Neural cell (in vitro differentiated cells): ENCODE measurements around the gene ZNF292. TPM values are rescaled to one million over a fixed set of nuclear protein-coding genes. Genes with fewer than 3 reads are reported as not detected.

Source experiments
- H2AFZ ChIP-seq: fragments of 200-600, 300-800 bp; sonication (generic), shearing (Covaris generic); 2 replicates; pipeline ENCODE4 v1.6.0; 2014; ENCODE audit warnings: low read depth, mild to moderate bottlenecking, antibody characterized with exemption, low read length, moderate library complexity
- H3F3A ChIP-seq: fragments of 200-600 bp; shearing (Covaris generic); 2 replicates; pipeline ENCODE4 v1.6.1; 2016; ENCODE audit warnings: mild to moderate bottlenecking, moderate library complexity, mixed read lengths, antibody characterized with exemption, low read length; ENCODE audit not compliant: insufficient read depth, poor library complexity, severe bottlenecking
- H3K27ac ChIP-seq: fragments of 200-600, 300-800 bp; sonication (generic), shearing (Covaris generic); 2 replicates; pipeline ENCODE4 v1.5.1; 2014; ENCODE audit warnings: mild to moderate bottlenecking, low read length, moderate library complexity
- H3K27me3 ChIP-seq: fragments of 300-800, 200-600 bp; sonication (generic), shearing (Covaris generic); 2 replicates; pipeline ENCODE4 v1.6.0; 2014; ENCODE audit warnings: mild to moderate bottlenecking, low read depth, low read length, moderate library complexity; ENCODE audit not compliant: insufficient read depth
- H3K36me3 ChIP-seq: fragments of 300-800, 200-600 bp; sonication (generic), shearing (Covaris generic); 2 replicates; pipeline ENCODE4 v1.5.1; 2014; ENCODE audit warnings: mild to moderate bottlenecking, antibody characterized with exemption, low read length, moderate library complexity; ENCODE audit not compliant: insufficient read depth
- H3K4me2 ChIP-seq: fragments of 300-800, 200-600 bp; sonication (generic), shearing (Covaris generic); 2 replicates; pipeline ENCODE4 v1.6.0; 2014; ENCODE audit warnings: mild to moderate bottlenecking, low read length
- H3K4me3 ChIP-seq: fragments of 300-800, 200-600 bp; sonication (generic), shearing (Covaris generic); 2 replicates; pipeline ENCODE4 v1.5.1; 2014; ENCODE audit warnings: mild to moderate bottlenecking, low read length, moderate library complexity
- H3K79me2 ChIP-seq: fragments of 200-600 bp; shearing (Covaris generic); replicated peaks from 2 replicates; pipeline ENCODE4 v1.6.0; 2014; ENCODE audit warnings: mild to moderate bottlenecking, low read length, moderate library complexity; ENCODE audit not compliant: insufficient read depth
- H3K9ac ChIP-seq: fragments of 300-800, 200-600 bp; sonication (generic), shearing (Covaris generic); 2 replicates; pipeline ENCODE4 v1.6.1; 2016; ENCODE audit warnings: mild to moderate bottlenecking, low read length, mixed read lengths
- H3K9me2 ChIP-seq: fragments of 200-600 bp; shearing (Covaris generic); 2 replicates; pipeline ENCODE4 v1.6.1; 2016; ENCODE audit warnings: mild to moderate bottlenecking, low read length, mixed read lengths; ENCODE audit not compliant: insufficient read depth
- H3K9me3 ChIP-seq: fragments of 200-600, 300-800 bp; sonication (generic), shearing (Covaris generic); 2 replicates; pipeline ENCODE4 v1.6.1; 2016; ENCODE audit warnings: mild to moderate bottlenecking, mixed run types, low read length, moderate library complexity, mixed read lengths
- H4K20me1 ChIP-seq: fragments of 200-600 bp; shearing (Covaris generic); 2 replicates; pipeline ENCODE4 v1.6.1; 2016; ENCODE audit warnings: mild to moderate bottlenecking, mixed run types; ENCODE audit not compliant: insufficient read depth
- CTCF ChIP-seq: fragments of 450-650 bp; IDR thresholded peaks from 2 replicates; pipeline ENCODE4 v1.5.1; 2014; ENCODE audit warnings: antibody characterized with exemption, mild to moderate bottlenecking, moderate library complexity; ENCODE audit not compliant: poor library complexity, severe bottlenecking
- EP300 ChIP-seq: fragments of 450-650 bp; conservative IDR thresholded peaks from 2 replicates; pipeline ENCODE4 v1.6.1; 2014; ENCODE audit warnings: antibody characterized with exemption, mild to moderate bottlenecking, moderate library complexity; ENCODE audit not compliant: poor library complexity, severe bottlenecking
- EZH2 ChIP-seq: fragments of 200-600, 300-800 bp; shearing (Covaris generic), sonication (generic); IDR thresholded peaks from 2 replicates; pipeline ENCODE4 v1.6.1; 2014; ENCODE audit warnings: antibody characterized with exemption, low read length, borderline replicate concordance, mild to moderate bottlenecking; ENCODE audit not compliant: insufficient read depth, poor library complexity, severe bottlenecking
- MXI1 ChIP-seq: fragments of 450-650 bp; conservative IDR thresholded peaks from 2 replicates; pipeline ENCODE4 v1.6.1; 2014; ENCODE audit warnings: antibody characterized with exemption, mild to moderate bottlenecking; ENCODE audit not compliant: poor library complexity, severe bottlenecking
- POLR2AphosphoS5 ChIP-seq: IDR thresholded peaks from 2 replicates; pipeline ENCODE4 v1.6.1; 2012
- RAD21 ChIP-seq: fragments of 450-650 bp; conservative IDR thresholded peaks from 2 replicates; pipeline ENCODE4 v1.6.1; 2014; ENCODE audit warnings: antibody characterized with exemption, mild to moderate bottlenecking, moderate library complexity
- REST ChIP-seq: IDR thresholded peaks from 2 replicates; pipeline ENCODE4 v1.6.1; 2012; ENCODE audit warnings: borderline replicate concordance
- SMC3 ChIP-seq: fragments of 450-650 bp; conservative IDR thresholded peaks from 2 replicates; pipeline ENCODE4 v1.6.1; 2014; ENCODE audit warnings: antibody characterized with exemption, mild to moderate bottlenecking, moderate library complexity; ENCODE audit not compliant: poor library complexity
- TAF1 ChIP-seq: IDR thresholded peaks from 2 replicates; pipeline ENCODE4 v1.6.1; 2012; ENCODE audit warnings: low read depth
- polyA plus RNA-seq: library from polyadenylated mRNA; depleted of rRNA; stranded (reverse); fragments of >200 nt; gene quantifications from 2 replicates; pipeline ENCODE4 v1.2.3, GENCODE V29; 2014

The ZNF292 gene
- polyA plus RNA-seq, 1 donor from 2014 or later = 29.8 TPM

DNA sequence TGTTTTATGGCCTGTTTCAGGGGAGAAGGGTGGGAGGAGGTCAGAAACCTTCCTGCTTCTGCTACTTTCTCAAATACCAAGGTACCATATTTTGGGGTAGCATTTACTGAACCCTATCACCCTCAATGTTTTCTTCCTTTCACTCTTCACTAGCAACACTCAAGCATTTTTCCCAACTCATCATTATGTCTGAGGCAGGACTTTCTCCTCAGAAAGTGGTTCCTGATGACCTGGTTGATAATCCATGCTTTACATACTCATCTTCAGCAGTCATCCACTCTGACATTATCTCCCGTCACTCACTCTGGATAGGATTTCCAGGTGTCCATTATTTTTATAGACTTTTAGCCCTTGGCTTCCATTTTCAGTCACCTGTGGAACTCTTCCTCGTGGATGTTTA, 21.1 kb downstream of the ZNF292 start:
- H4K20me1 ChIP-seq = peaks cover 9% of the 10 kb centered on the region

GRCh38 chr6:87180105-87180728, 24.9 kb downstream of the ZNF292 start:
- Histone ChIP-seq H3K9me2 (no peaks in the 10 kb centered on the region), H3K9me3 (no peaks in the 10 kb centered on the region), H3K79me2 (peaks cover 97% of the 10 kb centered on the region), H3K4me2 (no peak overlapping the region), H2AFZ (no peak overlapping the region), H3F3A (no peaks in the 10 kb centered on the region), H3K4me3 (no peak overlapping the region), H3K36me3 (peaks cover 5% of the 10 kb centered on the region), H3K9ac (no peak overlapping the region), H3K27ac (no peak overlapping the region), H4K20me1 (peaks cover 14% of the 10 kb centered on the region), H3K27me3 (no peaks in the 10 kb centered on the region)
- no peak for TF ChIP-seq EP300
- TF ChIP-seq EZH2 = no peak
- no peak for TF ChIP-seq MXI1
- TF ChIP-seq CTCF = no peak

More for the DNA sequence above, 21.1 kb downstream of the ZNF292 start:
- Histone ChIP-seq H2AFZ (no peak overlapping the region), H3K9ac (no peak overlapping the region), H3K27me3 (no peaks in the 10 kb centered on the region), H3K27ac (no peak overlapping the region), H3F3A (no peaks in the 10 kb centered on the region), H3K4me2 (no peak overlapping the region), H3K79me2 (peaks cover 99% of the 10 kb centered on the region), H3K9me2 (no peaks in the 10 kb centered on the region), H3K36me3 (peaks cover 5% of the 10 kb centered on the region), H3K4me3 (no peak overlapping the region), H3K9me3 (no peaks in the 10 kb centered on the region)
- no peak for TF ChIP-seq RAD21
- no peak for TF ChIP-seq TAF1
- TF ChIP-seq SMC3 = no peak
- TF ChIP-seq REST = no peak
- TF ChIP-seq EP300 = no peak
- no peak for TF ChIP-seq POLR2AphosphoS5
- TF ChIP-seq MXI1 = no peak
- TF ChIP-seq EZH2 = no peak
- no peak for TF ChIP-seq CTCF
